WTC11 (cell line): ENCODE results near the gene PNPLA4.

Experiments
- CTCF ChIP-seq: fragments of 200-600 bp; IDR thresholded peaks from 2 replicates; pipeline ENCODE4 v1.8.0; 2022; ENCODE audit warnings: antibody characterized with exemption
- GABPB1 ChIP-seq: sonication (generic); formaldehyde crosslinking; IDR thresholded peaks from 2 replicates; pipeline ENCODE4 v1.8.1; 2023; ENCODE audit warnings: mild to moderate bottlenecking, missing genetic modification reagents

- TF ChIP-seq CTCF (no peak), GABPB1 (CRISPR knock-in tag) (no peak)
Measured at GRCh38 chrX:7934026-7934425, 6.8 kb upstream of the PNPLA4 start.
